HEK293 (cell line): ENCODE data around the gene SLC16A1.
A peak's percentile ranks its signal among the peaks of the same experiment; 100 is the strongest.

Experiments
- CTCF ChIA-PET: fragments of 350-600 bp; formaldehyde crosslinking; extraction: SDS; loops from one replicate; lab custom pipeline; 2021; ENCODE audit warnings: antibody characterized with exemption; lab: Yijun Ruan, JAX
- POLR2A ChIA-PET: fragments of 300-600 bp; formaldehyde crosslinking; extraction: SDS; loops from one replicate; lab custom pipeline; 2020; ENCODE audit warnings: antibody characterized with exemption, inconsistent platforms; lab: Yijun Ruan, JAX
- H3K27ac ChIP-seq: fragments of 200-500 bp; sonication (Bioruptor generic); 2 replicates; pipeline ENCODE4 v1.5.1; 2014; ENCODE audit warnings: low read depth, low read length, control low read depth, inconsistent platforms; ENCODE audit errors: extremely low read depth
- H3K36me3 ChIP-seq, 2 experiments: fragments of 200-500 bp in 1 of 2; sonication (Bioruptor generic) in 1 of 2; 1 replicate in 1 of 2; 2 replicates in 1 of 2; pipeline ENCODE4 v1.5.1; 2014 to 2017; ENCODE audit warnings: inconsistent platforms in 2 of 2, low read length in 2 of 2; ENCODE audit not compliant: control insufficient read depth in 2 of 2, insufficient read depth in 1 of 2
- H3K4me1 ChIP-seq: fragments of 200-500 bp; sonication (Bioruptor generic); 2 replicates; pipeline ENCODE4 v1.5.1; 2014; ENCODE audit warnings: mild to moderate bottlenecking, low read length, inconsistent platforms; ENCODE audit not compliant: control insufficient read depth, insufficient read depth
- H3K4me3 ChIP-seq: 2 replicates; pipeline ENCODE4 v1.5.1; 2011; ENCODE audit warnings: low read depth, mild to moderate bottlenecking, control low read depth, low read length, moderate library complexity
- H3K9me3 ChIP-seq: fragments of 200-500 bp; sonication (Bioruptor generic); 2 replicates; pipeline ENCODE4 v1.5.1; 2014; ENCODE audit warnings: low read depth, low read length, inconsistent platforms; ENCODE audit not compliant: control insufficient read depth, insufficient read depth
- FEZF1 ChIP-seq: fragments of 450-650 bp; formaldehyde crosslinking; IDR thresholded peaks from 2 replicates; pipeline ENCODE4 v1.5.1; 2016; ENCODE audit warnings: missing biosample characterization, missing genetic modification characterization
- GLI4 ChIP-seq: fragments of 450-650 bp; formaldehyde crosslinking; IDR thresholded peaks from 2 replicates; pipeline ENCODE4 v1.5.1; 2016; ENCODE audit warnings: missing biosample characterization, missing genetic modification characterization
- GLIS1 ChIP-seq: fragments of 450-650 bp; formaldehyde crosslinking; IDR thresholded peaks from 2 replicates; pipeline ENCODE4 v1.5.1; 2016; ENCODE audit warnings: missing biosample characterization, missing genetic modification characterization
- OSR2 ChIP-seq: fragments of 450-650 bp; formaldehyde crosslinking; IDR thresholded peaks from 2 replicates; pipeline ENCODE4 v1.5.1; 2016; ENCODE audit warnings: missing biosample characterization, missing genetic modification characterization
- OVOL3 ChIP-seq: fragments of 450-650 bp; formaldehyde crosslinking; IDR thresholded peaks from 2 replicates; pipeline ENCODE4 v1.5.1; 2016; ENCODE audit warnings: missing biosample characterization, missing genetic modification characterization
- SCRT1 ChIP-seq: fragments of 450-650 bp; formaldehyde crosslinking; IDR thresholded peaks from 2 replicates; pipeline ENCODE4 v1.5.1; 2016; ENCODE audit warnings: missing biosample characterization, missing genetic modification characterization, borderline replicate concordance
- SP2 ChIP-seq: fragments of 450-650 bp; formaldehyde crosslinking; IDR thresholded peaks from 2 replicates; pipeline ENCODE4 v1.5.1; 2016; ENCODE audit warnings: missing biosample characterization, missing genetic modification characterization
- ZBTB1 ChIP-seq: fragments of 450-650 bp; formaldehyde crosslinking; IDR thresholded peaks from 2 replicates; pipeline ENCODE4 v1.5.1; 2016; ENCODE audit warnings: missing biosample characterization, missing genetic modification characterization
- ZNF112 ChIP-seq: fragments of 450-650 bp; formaldehyde crosslinking; IDR thresholded peaks from 2 replicates; pipeline ENCODE4 v1.5.0; 2017; ENCODE audit warnings: missing biosample characterization, missing genetic modification characterization
- ZNF155 ChIP-seq: fragments of 450-650 bp; formaldehyde crosslinking; IDR thresholded peaks from 2 replicates; pipeline ENCODE4 v1.5.1; 2016; ENCODE audit warnings: missing biosample characterization, missing genetic modification characterization
- ZNF175 ChIP-seq: fragments of 450-650 bp; formaldehyde crosslinking; IDR thresholded peaks from 2 replicates; pipeline ENCODE4 v1.5.1; 2016; ENCODE audit warnings: missing biosample characterization, missing genetic modification characterization
- ZNF202 ChIP-seq: fragments of 450-650 bp; formaldehyde crosslinking; IDR thresholded peaks from 2 replicates; pipeline ENCODE4 v1.5.1; 2016; ENCODE audit warnings: missing biosample characterization, missing genetic modification characterization, borderline replicate concordance
- ZNF302 ChIP-seq: fragments of 450-650 bp; formaldehyde crosslinking; IDR thresholded peaks from 2 replicates; pipeline ENCODE4 v1.5.1; 2016; ENCODE audit warnings: missing biosample characterization, missing genetic modification characterization, low read depth
- ZNF366 ChIP-seq: fragments of 450-650 bp; formaldehyde crosslinking; conservative IDR thresholded peaks from 2 replicates; pipeline ENCODE4 v1.5.1; 2016; ENCODE audit warnings: missing biosample characterization, missing genetic modification characterization
- ZNF391 ChIP-seq: fragments of 450-650 bp; formaldehyde crosslinking; IDR thresholded peaks from 2 replicates; pipeline ENCODE4 v1.5.1; 2016; ENCODE audit warnings: low read depth, missing biosample characterization, missing genetic modification characterization, borderline replicate concordance
- ZNF664 ChIP-seq: fragments of 450-650 bp; formaldehyde crosslinking; IDR thresholded peaks from 2 replicates; pipeline ENCODE4 v1.5.1; 2016; ENCODE audit warnings: missing biosample characterization, missing genetic modification characterization
- ZNF843 ChIP-seq: fragments of 450-650 bp; formaldehyde crosslinking; IDR thresholded peaks from 2 replicates; pipeline ENCODE4 v1.5.1; 2016; ENCODE audit warnings: missing biosample characterization, missing genetic modification characterization
- ZXDB ChIP-seq: fragments of 450-650 bp; formaldehyde crosslinking; IDR thresholded peaks from 2 replicates; pipeline ENCODE4 v1.5.1; 2016; ENCODE audit warnings: missing biosample characterization, missing genetic modification characterization
- TF ChIP-seq, protein P1 (sequence below): fragments of 450-650 bp; formaldehyde crosslinking; IDR thresholded peaks from 2 replicates; pipeline ENCODE4 v1.5.1; 2017; ENCODE audit warnings: missing biosample characterization, missing genetic modification characterization
- TF ChIP-seq, protein P2 (sequence below): sonication (generic); formaldehyde crosslinking; IDR thresholded peaks from 2 replicates; pipeline ENCODE4 v1.8.1; 2022; ENCODE audit warnings: mild to moderate bottlenecking, moderate library complexity, missing genetic modification reagents
- TF ChIP-seq, protein P3 (sequence below): fragments of 450-650 bp; formaldehyde crosslinking; IDR thresholded peaks from 2 replicates; pipeline ENCODE4 v1.5.1; 2017; ENCODE audit warnings: missing biosample characterization, missing genetic modification characterization
- TF ChIP-seq, protein P4 (sequence below): fragments of 450-650 bp; formaldehyde crosslinking; IDR thresholded peaks from 2 replicates; pipeline ENCODE4 v1.5.1; 2016; ENCODE audit warnings: missing biosample characterization, missing genetic modification characterization

Gene SLC16A1

DNA sequence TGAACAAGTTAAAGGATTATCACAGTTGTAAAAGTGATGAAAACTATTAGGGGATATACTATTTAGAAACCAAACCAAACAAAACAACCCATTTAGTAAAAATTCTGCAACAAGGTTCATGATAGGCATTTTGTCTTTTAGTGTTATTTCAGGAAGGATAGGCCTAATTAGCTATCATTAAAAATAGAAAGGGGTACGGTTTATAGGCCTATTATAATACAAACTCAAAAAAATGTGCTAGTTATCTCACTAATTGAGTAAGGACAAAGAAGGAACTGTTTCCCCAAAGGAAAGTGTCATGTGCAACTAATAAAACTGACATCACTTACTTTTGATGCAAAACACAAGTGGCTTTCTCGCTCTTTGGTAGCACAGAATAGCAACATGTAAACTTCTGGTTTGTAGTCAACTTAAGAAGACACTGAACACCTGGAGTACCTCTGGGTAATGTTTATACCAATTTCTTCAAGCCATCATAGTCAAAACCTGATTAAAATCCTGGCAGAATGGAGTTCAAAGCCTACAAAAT is 28.5 kb downstream of the SLC16A1 start:
- H3K4me1 ChIP-seq, result no peaks in the 10 kb centered on the region
- ChIA-PET CTCF (no interaction called here), POLR2A (no interaction called here)
- H3K27ac ChIP-seq, result no peak overlapping the region
- no peak for TF ChIP-seq ZNF175 (tag by site-specific recombination)
- peak; percentile 47 for TF ChIP-seq OSR2 (tag by site-specific recombination)
- TF ChIP-seq, protein P1, sequence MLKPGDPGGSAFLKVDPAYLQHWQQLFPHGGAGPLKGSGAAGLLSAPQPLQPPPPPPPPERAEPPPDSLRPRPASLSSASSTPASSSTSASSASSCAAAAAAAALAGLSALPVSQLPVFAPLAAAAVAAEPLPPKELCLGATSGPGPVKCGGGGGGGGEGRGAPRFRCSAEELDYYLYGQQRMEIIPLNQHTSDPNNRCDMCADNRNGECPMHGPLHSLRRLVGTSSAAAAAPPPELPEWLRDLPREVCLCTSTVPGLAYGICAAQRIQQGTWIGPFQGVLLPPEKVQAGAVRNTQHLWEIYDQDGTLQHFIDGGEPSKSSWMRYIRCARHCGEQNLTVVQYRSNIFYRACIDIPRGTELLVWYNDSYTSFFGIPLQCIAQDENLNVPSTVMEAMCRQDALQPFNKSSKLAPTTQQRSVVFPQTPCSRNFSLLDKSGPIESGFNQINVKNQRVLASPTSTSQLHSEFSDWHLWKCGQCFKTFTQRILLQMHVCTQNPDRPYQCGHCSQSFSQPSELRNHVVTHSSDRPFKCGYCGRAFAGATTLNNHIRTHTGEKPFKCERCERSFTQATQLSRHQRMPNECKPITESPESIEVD, result peak; percentile 85
- TF ChIP-seq GLIS1 (tag by site-specific recombination), result no peak
- peak; percentile 59 for TF ChIP-seq FEZF1 (tag by site-specific recombination)
- TF ChIP-seq ZNF366, result 0 out of 2 replicates have a peak, but pooled peaks have one; percentile 16
- H3K36me3 ChIP-seq, result peaks cover 19 to 64% of the 10 kb centered on the region in 2 experiments; a peak in 2 of 3 replicates
- H3K4me3 ChIP-seq, result no peak overlapping the region
- no peaks in the 10 kb centered on the region for H3K9me3 ChIP-seq

DNA sequence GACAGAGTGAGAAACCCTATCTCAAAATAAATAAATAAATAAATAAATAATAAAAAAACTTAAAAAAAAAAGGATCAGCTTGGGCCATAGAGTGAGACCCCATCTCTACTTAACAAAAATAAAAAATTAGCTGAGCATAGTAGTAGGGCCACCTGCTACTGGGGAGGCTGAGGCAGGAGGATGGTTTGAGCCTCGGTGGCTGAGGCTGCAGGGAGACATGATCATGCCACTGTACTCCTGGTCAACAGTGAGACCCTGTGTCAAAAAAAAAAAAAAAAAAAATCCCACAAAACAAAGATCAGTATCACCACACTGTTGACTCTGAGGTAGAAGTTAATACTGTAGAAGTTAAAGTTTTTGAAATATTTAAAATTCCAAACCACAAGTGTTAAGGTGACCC is 29.1 kb downstream of the SLC16A1 start:
- ChIA-PET CTCF (no interaction called here), POLR2A (no interaction called here)
- Histone ChIP-seq H3K36me3 (peaks cover 19 to 69% of the 10 kb centered on the region in 2 experiments; a peak in 2 of 3 replicates), H3K27ac (no peak overlapping the region), H3K4me3 (no peak overlapping the region), H3K4me1 (no peaks in the 10 kb centered on the region), H3K9me3 (no peaks in the 10 kb centered on the region)
- no peak for TF ChIP-seq SP2 (tag by site-specific recombination)
- no peak for TF ChIP-seq ZNF302
- no peak for TF ChIP-seq SCRT1 (tag by site-specific recombination)
- no peak for TF ChIP-seq ZBTB1
- no peak for TF ChIP-seq GLI4
- no peak for TF ChIP-seq OVOL3 (tag by site-specific recombination)
- TF ChIP-seq, protein P2, sequence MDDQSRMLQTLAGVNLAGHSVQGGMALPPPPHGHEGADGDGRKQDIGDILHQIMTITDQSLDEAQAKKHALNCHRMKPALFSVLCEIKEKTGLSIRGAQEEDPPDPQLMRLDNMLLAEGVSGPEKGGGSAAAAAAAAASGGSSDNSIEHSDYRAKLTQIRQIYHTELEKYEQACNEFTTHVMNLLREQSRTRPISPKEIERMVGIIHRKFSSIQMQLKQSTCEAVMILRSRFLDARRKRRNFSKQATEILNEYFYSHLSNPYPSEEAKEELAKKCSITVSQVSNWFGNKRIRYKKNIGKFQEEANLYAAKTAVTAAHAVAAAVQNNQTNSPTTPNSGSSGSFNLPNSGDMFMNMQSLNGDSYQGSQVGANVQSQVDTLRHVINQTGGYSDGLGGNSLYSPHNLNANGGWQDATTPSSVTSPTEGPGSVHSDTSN (CRISPR knock-in tag), result no peak
- no peak for TF ChIP-seq ZNF112 (tag by site-specific recombination)
- TF ChIP-seq ZNF155, result no peak
- no peak for TF ChIP-seq ZXDB
- TF ChIP-seq ZNF664 (tag by site-specific recombination), result no peak
- TF ChIP-seq, protein P3, sequence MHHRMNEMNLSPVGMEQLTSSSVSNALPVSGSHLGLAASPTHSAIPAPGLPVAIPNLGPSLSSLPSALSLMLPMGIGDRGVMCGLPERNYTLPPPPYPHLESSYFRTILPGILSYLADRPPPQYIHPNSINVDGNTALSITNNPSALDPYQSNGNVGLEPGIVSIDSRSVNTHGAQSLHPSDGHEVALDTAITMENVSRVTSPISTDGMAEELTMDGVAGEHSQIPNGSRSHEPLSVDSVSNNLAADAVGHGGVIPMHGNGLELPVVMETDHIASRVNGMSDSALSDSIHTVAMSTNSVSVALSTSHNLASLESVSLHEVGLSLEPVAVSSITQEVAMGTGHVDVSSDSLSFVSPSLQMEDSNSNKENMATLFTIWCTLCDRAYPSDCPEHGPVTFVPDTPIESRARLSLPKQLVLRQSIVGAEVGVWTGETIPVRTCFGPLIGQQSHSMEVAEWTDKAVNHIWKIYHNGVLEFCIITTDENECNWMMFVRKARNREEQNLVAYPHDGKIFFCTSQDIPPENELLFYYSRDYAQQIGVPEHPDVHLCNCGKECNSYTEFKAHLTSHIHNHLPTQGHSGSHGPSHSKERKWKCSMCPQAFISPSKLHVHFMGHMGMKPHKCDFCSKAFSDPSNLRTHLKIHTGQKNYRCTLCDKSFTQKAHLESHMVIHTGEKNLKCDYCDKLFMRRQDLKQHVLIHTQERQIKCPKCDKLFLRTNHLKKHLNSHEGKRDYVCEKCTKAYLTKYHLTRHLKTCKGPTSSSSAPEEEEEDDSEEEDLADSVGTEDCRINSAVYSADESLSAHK (tag by site-specific recombination), result no peak
- no peak for TF ChIP-seq ZNF175 (tag by site-specific recombination)
- no peak for TF ChIP-seq ZNF843 (tag by site-specific recombination)
- no peak for TF ChIP-seq ZNF202
- TF ChIP-seq, protein P4, sequence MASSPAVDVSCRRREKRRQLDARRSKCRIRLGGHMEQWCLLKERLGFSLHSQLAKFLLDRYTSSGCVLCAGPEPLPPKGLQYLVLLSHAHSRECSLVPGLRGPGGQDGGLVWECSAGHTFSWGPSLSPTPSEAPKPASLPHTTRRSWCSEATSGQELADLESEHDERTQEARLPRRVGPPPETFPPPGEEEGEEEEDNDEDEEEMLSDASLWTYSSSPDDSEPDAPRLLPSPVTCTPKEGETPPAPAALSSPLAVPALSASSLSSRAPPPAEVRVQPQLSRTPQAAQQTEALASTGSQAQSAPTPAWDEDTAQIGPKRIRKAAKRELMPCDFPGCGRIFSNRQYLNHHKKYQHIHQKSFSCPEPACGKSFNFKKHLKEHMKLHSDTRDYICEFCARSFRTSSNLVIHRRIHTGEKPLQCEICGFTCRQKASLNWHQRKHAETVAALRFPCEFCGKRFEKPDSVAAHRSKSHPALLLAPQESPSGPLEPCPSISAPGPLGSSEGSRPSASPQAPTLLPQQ (tag by site-specific recombination), result no peak
- no peak for TF ChIP-seq ZNF391 (tag by site-specific recombination)
